Astrocyte of the cerebellum (primary cell): Measurements from ENCODE around the gene GFRA1.
A peak's percentile ranks its signal among the peaks of the same experiment; 100 is the strongest.

Experiments
- DNase-seq: peaks from one replicate; pipeline ENCODE4 v3.0.0-alpha.2; 2011; ENCODE audit warnings: low read depth
- H3K4me3 ChIP-seq: 2 replicates; pipeline ENCODE4 v1.5.1; 2011; ENCODE audit warnings: mild to moderate bottlenecking, low read depth, low read length, moderate library complexity
- CTCF ChIP-seq: IDR thresholded peaks from 2 replicates; pipeline ENCODE4 v1.5.1; 2012; ENCODE audit warnings: low read length, low read depth, moderate library complexity, mild to moderate bottlenecking; ENCODE audit errors: missing control alignments
- in situ Hi-C: cut with HindIII; loops from 2 replicates; pipeline ENCODE4 v1.10.0; 2017; ENCODE audit warnings: low sequenced_read_pairs

Gene GFRA1

GRCh38 chr10:116093031-116093430 is 180.0 kb downstream of the GFRA1 start:
- H3K4me3 ChIP-seq = no peak overlapping the region
- in situ Hi-C loops = no loop called here
- DNase-seq = no peak
- TF ChIP-seq CTCF = no peak

DNA sequence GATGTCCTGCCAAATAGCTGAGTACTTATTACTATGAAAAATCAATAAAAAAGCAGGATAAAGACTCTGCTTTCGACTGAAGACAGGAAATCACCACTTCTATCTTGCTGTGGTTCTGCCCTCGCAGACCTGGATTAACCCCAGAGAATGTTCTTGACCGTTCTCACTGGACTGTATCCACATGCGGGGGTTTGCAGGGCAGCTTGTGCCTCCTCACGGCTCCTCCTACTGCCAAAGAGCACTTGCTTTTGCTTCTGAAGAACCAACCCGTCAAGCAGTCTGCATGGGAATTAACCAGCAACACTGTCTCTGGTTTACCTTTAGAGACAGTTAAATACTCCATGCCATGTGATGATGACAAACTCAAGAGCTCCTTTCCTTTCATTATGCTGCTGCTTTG is 184.0 kb downstream of the GFRA1 start:
- H3K4me3 ChIP-seq = no peak overlapping the region
- in situ Hi-C loops = no loop called here
- no peak for TF ChIP-seq CTCF
- DNase-seq = no peak

DNA sequence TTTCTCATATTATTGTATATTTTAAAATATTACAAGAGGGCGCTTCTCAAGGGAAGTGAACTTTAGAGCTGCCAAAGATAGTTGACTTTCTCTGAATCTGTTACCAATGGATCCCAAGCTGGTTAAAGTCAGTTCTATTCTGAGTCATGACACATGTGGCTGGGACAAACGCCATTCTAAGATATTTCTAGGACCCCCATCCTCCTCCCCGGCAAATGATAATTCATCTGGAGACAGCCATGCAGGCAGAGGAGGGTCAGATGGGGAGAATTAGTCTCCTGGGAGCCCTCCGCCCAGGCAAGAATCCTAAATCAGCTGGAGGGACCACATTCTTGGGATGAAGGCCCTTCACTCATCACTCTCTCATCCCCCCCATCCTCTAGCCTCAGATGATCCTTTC is 187.7 kb downstream of the GFRA1 start:
- DNase-seq = no peak
- no peak overlapping the region for H3K4me3 ChIP-seq
- in situ Hi-C loops = no loop called here
- TF ChIP-seq CTCF = no peak

DNA sequence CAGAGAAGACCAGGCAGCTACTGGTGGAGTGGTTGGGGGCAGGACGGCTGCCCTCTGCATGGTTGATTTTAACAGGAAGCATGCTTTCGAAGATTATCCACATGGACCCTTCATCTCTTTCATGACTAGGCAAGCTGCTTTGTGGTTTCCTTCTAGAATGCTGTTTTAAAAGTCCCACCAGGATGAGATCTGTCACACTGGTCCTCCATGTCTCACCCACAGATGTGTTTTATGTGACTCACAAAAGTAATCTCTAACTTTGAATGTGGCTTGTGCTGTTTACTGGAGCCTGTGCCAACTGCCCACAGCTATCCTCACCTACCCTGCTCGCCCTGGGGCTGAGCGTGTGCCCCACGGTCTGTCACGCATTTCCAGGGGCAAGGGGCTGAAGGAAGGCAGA is 188.8 kb downstream of the GFRA1 start:
- no peak for TF ChIP-seq CTCF
- no peak for DNase-seq
- in situ Hi-C loops = no loop called here
- no peak overlapping the region for H3K4me3 ChIP-seq

GRCh38 chr10:116083226-116083762 is 189.7 kb downstream of the GFRA1 start:
- in situ Hi-C loops = no loop called here
- DNase-seq = no peak
- no peak overlapping the region for H3K4me3 ChIP-seq
- no peak for TF ChIP-seq CTCF

DNA sequence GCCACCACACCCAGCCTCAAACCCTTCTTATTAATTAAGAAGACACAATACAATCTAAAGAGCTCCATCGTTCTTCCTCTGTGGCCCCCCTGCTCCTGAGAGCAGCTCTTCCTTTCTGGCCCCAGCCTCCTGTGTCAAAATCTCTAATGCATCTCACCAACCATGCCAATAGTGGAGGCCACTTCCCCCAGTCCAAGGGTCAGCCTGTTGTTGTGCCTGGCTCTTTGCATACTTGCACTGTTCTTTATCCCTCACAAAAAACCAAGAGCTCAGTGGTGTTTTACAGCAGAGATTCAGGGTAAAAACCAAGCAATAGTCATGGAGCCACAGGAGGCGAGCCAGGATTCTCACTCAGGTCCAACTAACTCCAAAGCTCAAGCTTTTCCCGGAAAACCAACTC is 190.2 kb downstream of the GFRA1 start:
- in situ Hi-C loops = no loop called here
- no peak for DNase-seq
- no peak overlapping the region for H3K4me3 ChIP-seq
- no peak for TF ChIP-seq CTCF

- no peak overlapping the region for H3K4me3 ChIP-seq
- TF ChIP-seq CTCF = no peak
- in situ Hi-C loops = no loop called here
- peak; percentile 49 for DNase-seq
These were observed 190.8 kb downstream of the GFRA1 start for GRCh38 chr10:116082206-116082605.
